ENCODE data around the gene PLCB4.

DNA sequence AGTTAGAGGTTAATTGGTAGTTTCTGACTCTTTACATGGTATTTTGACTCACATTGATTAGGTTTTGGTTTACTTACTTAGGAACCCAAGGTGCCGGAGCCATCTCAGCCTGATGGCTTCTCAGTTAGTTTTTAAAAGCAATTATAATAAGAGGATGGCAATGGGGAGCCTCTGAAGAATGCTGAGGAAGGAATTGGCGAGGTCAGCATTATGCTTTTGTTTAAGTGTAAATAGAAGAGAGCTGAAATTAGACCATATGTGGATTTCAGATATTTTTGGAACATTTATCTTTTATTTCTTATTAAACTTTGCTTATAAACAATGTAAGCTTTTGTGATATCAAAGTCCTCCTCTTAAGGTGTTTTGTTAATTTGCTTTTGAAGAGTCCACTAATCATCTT is 77.8 kb downstream of the PLCB4 start:
- TF ChIP-seq, protein P1, sequence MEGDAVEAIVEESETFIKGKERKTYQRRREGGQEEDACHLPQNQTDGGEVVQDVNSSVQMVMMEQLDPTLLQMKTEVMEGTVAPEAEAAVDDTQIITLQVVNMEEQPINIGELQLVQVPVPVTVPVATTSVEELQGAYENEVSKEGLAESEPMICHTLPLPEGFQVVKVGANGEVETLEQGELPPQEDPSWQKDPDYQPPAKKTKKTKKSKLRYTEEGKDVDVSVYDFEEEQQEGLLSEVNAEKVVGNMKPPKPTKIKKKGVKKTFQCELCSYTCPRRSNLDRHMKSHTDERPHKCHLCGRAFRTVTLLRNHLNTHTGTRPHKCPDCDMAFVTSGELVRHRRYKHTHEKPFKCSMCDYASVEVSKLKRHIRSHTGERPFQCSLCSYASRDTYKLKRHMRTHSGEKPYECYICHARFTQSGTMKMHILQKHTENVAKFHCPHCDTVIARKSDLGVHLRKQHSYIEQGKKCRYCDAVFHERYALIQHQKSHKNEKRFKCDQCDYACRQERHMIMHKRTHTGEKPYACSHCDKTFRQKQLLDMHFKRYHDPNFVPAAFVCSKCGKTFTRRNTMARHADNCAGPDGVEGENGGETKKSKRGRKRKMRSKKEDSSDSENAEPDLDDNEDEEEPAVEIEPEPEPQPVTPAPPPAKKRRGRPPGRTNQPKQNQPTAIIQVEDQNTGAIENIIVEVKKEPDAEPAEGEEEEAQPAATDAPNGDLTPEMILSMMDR (IDR thresholded peaks at IDR 0.05), result no peak
- TF ChIP-seq POLR2AphosphoS5 (IDR thresholded peaks at IDR 0.05) (no peak), POLR2A (IDR thresholded peaks at IDR 0.05) (no peak), EP300 (IDR thresholded peaks at IDR 0.05) (no peak)
